GM12875 (cell line): Measurements from ENCODE around the gene FAM83E.

Experiments used
- H3K4me3 ChIP-seq: one replicate; pipeline ENCODE4 v1.5.1; 2011; ENCODE audit warnings: low read depth, low read length, control low read depth
- CTCF ChIP-seq: IDR thresholded peaks from 2 replicates; pipeline ENCODE4 v1.5.1; 2011; ENCODE audit warnings: low read depth, mild to moderate bottlenecking, control low read depth, inconsistent platforms, low read length, moderate library complexity, borderline replicate concordance; ENCODE audit not compliant: insufficient read depth

Gene FAM83E

GRCh38 chr19:48631225-48631624 lies 16.3 kb upstream of the FAM83E start:
- H3K4me3 ChIP-seq: no peak overlapping the region

GRCh38 chr19:48630296-48631063 lies 15.6 kb upstream of the FAM83E start:
- TF ChIP-seq CTCF: no peak

More at GRCh38 chr19:48631225-48631624, 16.3 kb upstream of the FAM83E start:
- no peak for TF ChIP-seq CTCF

GRCh38 chr19:48629599-48630295 lies 14.9 kb upstream of the FAM83E start:
- H3K4me3 ChIP-seq: no peak overlapping the region
- TF ChIP-seq CTCF: no peak

More at GRCh38 chr19:48630296-48631063, 15.6 kb upstream of the FAM83E start:
- H3K4me3 ChIP-seq: no peak overlapping the region

- no peak overlapping the region for H3K4me3 ChIP-seq
- TF ChIP-seq CTCF: no peak
These were observed 14.4 kb upstream of the FAM83E start for GRCh38 chr19:48629297-48629598.

GRCh38 chr19:48628486-48629296 lies 13.8 kb upstream of the FAM83E start:
- TF ChIP-seq CTCF: no peak
- H3K4me3 ChIP-seq: no peak overlapping the region

GRCh38 chr19:48627865-48628314 lies 13.0 kb upstream of the FAM83E start:
- H3K4me3 ChIP-seq: no peak overlapping the region
- no peak for TF ChIP-seq CTCF
